CD4-positive, alpha-beta T cell treated with Interleukin-10 for 1 hour (primary cell): ENCODE data around the gene LUC7L2.
"Not testable (repeated sequence)": the region's sequence is repeated elsewhere in the genome, so short reads cannot be mapped to it uniquely, and the experiment has no call there.

Experiments used
- DNase-seq: peaks from one replicate; pipeline ENCODE4 v3.0.0-alpha.2; 2020

Gene LUC7L2

DNA sequence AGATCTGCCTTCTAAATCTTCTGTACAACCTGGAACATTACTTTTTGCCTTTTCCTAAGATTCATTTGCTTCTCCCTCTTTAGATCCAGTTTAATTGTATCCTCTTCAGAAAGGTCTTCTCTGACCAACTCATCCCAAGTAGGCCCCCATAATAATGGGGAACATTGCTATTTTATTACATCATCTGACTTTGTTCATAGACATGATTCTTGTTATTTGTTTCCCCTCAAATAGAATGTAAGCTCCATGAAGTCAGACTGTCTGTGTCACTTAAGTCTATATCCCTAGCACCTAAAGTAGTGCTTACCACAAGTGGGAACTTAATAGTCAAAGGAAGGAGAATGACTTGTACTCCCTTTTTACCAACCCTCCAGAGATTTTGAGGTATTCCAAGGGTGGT is 37.5 kb downstream of the LUC7L2 start:
- no peak for DNase-seq

DNA sequence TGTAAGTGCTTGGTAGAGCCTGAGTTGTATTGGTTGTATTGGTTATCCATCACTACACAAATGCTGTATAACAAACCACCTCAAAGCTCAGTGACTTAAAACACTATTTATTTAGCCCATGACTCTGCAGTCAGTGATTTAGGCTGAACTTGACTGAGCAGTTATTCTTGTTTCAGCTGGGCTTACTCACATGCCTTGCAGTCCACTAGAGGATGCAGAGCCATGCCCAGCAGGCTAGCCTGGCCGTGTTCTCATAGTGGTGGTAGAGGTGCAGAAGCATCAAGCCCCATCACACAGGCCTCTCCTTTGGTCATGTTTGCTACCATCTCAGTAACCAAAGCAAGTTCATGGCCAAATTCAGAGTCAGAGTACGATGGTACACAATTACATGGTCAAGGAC is 43.9 kb downstream of the LUC7L2 start:
- no peak for DNase-seq

DNA sequence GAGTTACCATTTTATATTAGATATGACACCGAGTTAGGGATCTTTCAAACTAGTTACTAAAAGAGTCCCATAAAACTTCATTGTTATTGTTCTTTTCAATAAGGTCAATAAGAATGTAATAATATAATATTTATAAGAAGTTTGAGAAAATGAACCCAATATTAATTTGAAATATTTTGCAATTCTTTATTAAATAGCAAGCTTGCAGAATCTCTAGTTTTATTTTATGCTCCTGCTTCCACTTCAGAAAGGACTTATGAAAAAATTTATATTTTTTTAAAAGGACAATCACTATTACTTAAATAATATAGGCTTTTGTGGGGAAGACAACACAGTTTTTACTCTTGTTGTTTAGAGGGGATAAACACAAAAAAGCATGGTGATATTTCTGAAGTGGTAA is 47.9 kb downstream of the LUC7L2 start:
- DNase-seq: no peak

DNA sequence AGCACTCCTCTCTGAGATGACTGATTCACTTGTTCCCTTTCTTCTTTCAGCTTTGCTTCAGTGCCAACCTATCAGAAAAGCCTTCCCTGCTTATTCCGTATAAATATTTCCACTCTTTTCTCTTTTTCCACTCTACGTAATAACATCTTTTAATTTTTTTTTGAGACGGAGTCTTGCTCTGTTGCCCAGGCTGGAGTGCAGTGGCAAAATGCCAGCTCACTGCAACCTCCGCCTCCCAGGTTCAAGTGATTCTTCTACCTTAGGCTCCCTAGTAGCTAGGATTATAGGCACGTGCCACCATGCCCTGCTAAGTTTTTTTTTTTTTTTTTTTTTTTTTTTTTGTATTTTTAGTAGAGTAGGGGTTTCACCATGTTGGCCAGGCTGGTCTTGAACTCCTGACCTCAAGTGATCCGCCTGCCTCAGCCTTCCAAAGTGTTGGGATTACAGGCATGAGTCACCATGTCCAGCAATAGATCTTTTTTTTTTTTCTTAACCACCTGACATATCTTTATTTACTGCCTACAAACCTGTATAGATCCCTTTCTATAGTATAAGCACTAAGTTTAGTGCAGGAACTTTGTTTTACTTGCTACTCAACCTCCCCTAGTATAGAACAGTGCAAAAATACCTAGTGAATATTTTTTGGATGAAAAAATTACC is 55.2 kb downstream of the LUC7L2 start:
- DNase-seq: not testable (repeated sequence)

DNA sequence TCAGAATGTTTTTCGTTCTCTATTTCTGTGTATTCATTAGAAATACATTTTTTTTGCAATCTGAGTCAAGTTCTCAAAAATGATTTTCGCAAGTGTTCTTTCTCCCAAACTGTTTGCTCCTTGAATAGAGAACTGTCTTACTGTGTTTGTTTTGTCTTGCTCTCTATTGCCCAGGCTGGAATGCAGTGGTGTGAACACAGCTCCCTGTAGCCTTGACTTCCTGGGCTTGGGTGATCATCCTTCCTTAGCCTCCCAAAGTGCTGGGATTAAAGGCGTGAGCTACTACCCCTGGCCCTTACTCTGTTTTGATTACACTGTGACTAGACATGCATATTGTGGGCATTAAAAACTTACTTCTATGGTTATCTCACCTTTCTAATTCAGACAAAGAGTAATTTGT is 56.7 kb downstream of the LUC7L2 start:
- DNase-seq: no peak

DNA sequence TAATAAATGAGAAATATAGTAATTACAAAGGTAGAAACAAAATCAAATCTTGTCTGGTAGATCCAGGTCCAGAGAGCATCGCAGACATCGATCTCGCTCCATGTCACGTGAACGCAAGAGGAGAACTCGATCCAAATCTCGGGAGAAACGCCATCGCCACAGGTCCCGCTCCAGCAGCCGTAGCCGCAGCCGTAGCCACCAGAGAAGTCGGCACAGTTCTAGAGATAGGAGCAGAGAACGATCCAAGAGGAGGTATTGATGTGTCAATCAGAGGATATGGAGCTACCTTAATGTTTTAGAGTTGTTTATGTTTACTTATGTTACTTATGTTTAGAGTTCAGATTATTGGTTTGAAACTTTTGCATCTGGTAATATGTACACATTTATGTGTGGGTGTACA is 57.8 kb downstream of the LUC7L2 start:
- DNase-seq: no peak

DNA sequence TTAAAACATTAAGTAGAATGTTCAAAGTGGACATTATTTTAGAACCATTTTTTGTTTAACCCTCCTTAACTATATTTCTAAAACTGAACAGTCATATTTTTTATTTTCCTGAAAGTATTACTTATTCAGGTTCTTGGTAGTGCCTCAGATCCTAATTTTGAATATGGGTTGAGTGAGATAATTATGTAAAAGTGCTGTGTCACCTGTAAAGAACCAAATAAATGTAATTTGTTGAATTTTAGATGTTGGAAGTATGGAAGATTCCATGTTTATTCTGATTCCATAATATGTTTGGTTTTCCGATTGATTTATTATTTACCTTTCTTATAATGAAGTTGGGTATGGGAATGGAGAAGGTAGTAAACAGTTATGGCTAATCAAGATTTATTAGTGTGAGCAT is 61.4 kb downstream of the LUC7L2 start:
- no peak for DNase-seq

DNA sequence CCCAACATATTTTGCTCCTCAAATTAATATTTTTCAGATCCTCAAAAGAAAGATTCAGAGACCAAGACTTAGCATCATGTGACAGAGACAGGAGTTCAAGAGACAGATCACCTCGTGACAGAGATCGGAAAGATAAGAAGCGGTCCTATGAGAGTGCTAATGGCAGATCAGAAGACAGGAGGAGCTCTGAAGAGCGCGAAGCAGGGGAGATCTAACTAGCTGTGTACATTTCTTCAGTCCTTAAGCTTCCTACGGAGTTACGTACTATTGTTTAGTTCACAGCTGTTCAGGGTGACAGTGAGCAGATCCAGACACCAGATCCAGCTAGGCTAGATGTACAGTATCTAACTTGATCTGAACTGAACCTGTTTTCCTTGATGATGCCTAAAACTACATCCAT is 62.4 kb downstream of the LUC7L2 start:
- no peak for DNase-seq

DNA sequence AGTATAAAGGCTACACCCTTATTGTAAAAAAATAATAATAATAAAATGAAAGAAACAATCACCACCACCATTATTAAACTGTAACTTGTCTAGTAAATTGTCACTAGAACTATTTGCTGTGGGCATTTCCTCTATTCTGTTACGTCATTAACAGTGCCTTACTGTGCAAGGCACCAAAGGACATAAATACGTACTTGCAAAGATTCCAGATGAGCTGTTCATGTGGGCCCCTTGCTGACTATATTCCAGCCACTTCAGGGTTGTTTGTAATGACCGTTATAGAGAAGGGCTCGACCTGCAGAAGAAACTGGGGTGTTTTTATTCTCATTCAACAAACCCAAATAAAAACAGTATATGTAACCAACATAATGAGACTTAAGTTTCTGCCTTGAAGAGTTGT is 63.4 kb downstream of the LUC7L2 start:
- no peak for DNase-seq

DNA sequence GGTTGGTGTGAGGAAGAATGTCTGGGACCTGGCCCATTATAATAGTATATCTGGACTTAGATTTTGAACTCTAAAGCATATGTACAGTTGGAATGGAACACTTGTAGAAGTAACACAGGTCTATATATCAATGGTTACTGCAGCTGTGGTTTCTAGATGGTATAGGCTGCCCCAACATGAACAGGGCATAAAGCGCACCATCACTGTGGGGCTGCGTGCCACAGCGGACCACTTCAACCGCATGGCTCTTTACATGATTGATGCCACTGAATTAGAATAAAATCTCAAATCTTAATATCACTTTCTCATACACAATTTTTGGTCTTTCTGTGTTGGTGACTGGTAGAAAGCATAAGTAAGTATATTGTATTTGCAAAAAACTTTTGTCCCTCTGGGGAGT is 64.3 kb downstream of the LUC7L2 start:
- DNase-seq: no peak

DNA sequence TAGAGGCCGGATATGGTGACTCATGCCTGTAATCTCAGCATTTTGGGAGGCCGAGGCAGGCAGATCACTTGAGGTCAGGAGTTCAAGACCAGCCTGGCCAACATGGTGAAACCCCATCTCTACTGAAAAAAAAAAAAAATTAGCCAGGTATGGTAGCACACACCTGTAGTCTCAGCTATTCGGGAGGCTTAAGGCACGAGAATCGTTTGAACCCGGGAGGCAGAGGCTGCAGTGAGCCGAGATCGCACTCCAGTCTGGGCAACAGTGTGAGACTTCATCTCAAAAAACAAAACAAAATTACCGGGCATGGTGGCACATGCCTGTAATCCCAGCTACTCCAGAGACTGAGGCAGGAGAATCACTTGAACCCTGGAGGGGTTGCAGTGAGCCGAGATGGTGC is 66.0 kb downstream of the LUC7L2 start:
- DNase-seq: not testable (repeated sequence)

DNA sequence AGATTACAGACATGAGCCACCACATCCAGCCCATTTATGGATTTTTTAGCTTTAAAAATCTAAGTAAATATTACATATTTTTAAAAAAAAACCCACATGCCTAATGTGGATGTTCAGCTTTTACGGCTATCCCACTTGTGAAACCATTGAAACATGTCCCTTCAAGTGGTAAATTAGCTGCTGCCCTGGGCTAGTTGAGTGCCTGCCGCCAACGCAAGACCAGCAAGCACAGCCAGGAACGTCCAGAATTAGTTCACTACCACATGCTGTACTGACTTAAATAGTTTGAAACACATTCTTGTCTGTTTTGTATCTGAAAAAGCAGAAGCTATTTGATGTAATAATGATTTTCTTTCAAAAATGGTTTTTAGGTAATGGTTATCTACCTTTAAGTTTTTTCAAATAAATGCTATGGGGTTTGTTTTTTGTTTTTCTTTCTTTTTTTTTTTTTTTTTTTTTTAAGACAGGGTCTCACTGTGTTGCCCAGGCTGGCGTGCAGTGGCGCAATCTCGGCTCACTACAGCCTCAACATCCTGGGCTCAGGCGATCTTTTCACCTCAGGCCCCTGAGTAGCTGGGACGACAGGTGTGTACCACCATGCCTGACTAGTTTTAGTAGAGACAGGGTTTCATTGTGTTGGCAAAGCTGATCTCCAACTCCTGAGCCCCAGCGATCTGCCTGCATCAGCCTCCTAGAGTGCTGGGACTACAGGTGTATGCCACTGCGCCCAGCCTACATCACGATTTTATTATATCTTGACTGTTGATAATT is 66.7 kb downstream of the LUC7L2 start:
- DNase-seq: no peak

DNA sequence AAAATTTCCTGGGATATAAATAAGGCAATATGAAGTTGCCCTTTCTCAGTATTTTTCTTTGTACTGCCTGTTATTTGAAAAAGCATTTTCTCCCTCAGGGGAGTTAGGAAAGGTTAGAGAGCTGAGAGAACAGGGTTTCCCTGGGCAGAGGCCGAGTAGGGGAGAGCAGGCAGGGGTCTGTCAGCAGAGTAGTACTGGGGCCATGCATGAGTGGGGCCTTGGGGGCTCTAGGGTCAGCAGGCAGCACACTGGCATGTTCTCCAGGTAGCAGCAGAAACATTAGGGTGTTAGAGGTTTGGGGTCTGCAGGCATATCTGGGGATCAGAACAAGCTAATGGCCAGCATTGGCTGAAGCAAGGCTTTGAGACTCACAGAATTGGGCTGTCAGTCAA is 67.3 kb downstream of the LUC7L2 start:
- no peak for DNase-seq

DNA sequence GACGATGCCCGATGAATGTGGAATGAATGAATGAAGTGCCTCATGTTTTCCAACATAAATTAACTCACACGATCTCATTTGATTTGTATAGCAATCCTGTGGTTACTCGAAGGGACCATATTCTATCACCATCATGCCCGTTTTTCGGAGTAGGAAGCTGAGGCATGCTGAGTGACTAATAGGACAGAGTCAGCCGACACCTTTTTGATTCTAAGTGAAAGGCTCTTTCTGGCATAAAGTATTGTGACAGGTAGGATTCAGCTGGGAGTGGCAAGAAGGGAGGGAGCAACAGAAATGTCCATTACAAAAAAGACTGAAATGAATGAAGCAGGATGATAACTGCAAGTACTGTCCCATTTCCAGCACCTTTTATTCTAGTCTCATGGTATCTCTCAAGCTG is 68.1 kb downstream of the LUC7L2 start:
- no peak for DNase-seq

DNA sequence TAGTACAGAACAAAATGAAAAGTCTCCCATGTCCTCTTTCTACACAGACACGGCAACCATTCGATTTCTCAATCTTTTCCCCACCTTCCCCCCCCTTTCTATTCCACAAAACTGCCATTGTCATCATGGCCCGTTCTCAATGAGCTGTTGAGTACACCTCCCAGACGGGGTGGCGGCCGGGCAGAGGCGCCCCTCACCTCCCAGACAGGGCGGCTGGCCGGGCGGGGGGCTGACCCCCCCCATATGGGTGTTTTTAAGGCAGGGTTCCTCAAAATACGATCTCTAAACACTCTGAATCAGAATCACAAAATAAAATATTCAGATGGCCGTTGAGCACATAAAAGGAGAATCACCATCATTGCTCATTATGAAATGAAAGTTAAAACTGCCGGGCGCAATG is 70.0 kb downstream of the LUC7L2 start:
- DNase-seq: not testable (repeated sequence)

DNA sequence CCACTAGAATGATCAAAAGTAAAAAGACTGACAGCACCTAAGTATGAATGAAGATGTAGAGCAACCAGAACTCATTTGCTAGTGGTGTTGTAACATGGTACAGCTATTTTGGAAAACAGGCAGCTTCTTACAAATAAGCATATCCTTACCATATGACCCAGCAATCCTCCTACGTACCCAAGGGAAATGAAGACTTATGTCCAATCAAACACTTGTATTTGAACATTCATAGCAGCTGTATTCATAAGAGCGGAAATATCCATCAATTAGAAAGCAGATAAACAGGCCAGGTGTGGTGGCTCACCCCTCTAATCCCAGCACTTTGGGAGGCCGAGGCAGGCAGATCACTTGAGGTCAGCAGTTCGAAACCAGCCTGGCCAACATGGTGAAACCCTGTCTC is 70.7 kb downstream of the LUC7L2 start:
- DNase-seq: no peak

DNA sequence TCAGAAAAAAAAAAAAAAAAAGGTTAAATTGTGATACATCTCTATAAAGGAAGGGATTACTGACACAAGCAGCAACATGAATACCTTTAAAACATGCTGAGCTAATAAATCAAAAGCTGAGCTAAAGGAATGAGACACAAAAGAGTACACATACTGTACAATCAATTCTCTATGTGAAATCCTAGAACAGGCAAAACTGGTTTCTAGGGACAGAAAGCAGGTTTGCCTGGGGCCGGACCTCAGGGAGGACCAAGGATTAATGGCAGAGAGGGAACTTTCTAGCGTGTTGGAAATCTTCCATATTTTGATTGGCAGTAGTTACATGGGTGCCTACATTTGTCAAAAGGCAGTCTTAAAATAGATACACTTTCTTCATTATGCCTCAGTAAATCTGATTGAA is 71.3 kb downstream of the LUC7L2 start:
- no peak for DNase-seq

DNA sequence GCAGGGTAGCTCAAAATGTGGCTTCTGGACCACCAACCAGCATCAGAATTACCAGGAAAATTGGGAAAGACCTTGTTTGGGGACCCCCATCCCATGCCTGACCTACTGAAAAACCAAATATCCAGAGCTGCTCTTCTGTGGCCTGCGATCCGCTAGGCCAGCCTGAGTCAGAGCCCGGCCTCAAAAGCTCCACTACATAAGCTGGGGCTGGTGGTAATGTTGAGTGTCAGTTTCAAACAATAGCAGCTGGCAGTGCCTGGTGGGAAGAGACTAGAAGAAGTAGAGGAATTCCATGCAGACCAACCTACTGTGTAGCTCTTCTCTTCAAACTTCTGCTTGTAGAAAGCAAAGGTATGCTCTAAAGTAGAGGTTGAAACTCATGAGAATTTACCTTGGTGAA is 71.8 kb downstream of the LUC7L2 start:
- no peak for DNase-seq

DNA sequence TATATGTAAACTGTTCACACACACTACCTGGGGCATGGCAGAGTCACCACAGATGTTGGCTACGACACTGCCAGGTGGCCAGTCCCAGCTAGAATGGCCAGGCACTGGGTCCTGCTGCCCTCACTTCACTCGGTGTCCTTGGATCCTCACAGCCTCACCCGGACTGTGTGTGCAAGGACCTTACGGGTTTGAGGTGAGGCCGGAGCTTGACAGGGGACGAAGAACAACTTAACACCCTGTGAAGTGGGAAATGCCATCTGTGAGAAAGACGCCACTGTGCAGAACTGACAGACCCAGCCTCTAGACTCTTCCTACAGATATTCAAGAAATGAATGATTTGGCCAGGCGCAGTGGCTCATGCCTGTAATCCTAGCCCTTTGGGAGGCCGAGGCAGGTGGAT is 77.1 kb downstream of the LUC7L2 start:
- no peak for DNase-seq

DNA sequence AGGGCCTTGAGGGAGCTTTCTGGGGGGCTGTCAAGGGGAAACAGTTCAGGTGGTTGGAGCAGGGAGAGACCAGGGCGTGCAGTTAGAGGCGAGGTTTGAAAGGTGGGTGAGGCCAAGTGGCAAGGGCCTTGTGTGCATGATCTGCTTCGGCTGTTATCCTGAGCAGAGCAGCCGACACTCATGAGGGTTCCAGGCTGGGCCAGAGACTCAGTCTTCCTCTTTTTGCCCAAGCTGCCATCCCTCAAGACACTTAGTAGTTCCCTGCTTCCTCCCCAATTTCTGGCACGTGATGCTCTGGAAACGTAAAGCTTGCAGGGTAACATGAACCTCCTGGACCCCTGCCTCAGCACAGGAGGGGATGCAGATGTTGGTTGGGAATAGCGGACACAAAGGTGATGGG is 79.7 kb downstream of the LUC7L2 start:
- no peak for DNase-seq

DNA sequence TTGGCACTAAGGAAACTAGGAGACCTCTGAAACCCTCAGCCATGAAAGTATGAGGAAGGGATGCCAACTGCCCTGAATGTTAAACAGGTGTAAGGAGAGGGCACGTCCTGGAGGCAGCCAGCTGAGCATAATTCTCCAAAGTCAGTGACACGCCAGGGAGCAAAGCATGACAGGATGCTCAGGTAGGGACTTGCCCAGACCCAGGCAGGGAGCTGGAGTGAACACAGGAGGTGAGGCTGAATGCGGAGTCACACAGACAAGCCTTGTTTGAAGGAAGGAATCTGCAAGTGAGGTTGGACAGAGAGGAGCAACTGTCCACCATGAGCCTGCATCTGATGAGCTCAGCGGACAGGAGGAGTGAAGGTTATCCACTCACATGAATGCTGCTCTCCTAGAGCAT is 82.3 kb downstream of the LUC7L2 start:
- DNase-seq: no peak

DNA sequence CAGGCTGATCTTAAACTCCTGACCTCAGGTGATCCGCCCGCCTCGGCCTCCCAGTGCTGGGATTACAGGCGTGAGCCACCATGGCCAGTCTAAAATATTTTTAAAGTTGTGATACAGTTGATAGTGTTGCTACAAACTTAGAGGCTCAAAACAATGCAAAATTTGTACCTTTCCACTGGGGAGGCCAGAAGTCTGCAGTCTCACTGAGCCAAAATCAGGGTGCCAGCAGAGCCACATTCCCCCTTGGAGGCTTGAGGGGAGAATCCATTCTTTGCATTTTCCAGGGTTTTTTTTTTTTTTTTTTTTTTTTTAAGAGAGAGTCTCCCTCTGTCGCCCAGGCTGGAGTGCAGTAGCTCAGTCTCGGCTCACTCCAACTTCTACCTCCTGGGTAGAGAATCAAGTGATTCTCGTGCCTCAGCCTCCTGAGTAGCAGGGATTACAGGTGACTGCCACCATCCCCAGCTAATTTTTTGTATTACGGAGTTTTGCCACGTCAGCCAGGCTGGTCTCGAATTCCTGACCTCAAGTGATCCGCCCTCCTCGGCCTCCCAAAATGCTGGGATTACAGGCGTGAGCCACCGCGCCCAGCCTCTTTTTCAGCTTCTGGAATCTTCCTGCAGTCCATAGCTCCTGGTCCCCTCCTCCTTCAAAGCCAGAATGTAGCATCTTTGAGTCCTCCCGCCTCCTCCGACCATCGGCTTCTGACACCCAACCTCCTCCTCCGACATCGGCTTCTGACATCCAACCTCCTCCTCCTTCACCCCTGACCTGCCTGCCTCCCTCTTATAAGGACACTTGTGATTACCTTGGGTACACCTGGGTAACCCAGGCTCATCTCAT is 86.6 kb downstream of the LUC7L2 start:
- DNase-seq: no peak

DNA sequence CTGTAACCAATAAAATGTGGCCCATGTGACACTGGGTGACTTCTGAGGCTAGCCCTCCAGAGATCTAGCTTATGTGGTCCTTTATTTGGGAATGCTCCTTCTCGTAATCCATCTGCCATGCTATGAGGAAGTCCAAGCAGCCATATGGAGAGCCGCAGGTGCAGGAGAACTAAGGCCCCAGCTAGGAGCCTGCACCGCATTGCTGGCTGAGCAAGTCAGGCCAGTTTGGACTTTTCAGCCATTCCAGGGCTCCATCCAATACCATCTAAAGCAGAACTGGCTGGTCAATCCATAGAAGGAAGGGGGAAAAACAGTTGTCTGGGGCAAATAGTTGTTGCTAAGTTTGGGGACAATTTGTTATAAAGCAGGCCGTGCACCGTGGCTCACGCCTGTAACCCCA is 91.2 kb downstream of the LUC7L2 start:
- no peak for DNase-seq

DNA sequence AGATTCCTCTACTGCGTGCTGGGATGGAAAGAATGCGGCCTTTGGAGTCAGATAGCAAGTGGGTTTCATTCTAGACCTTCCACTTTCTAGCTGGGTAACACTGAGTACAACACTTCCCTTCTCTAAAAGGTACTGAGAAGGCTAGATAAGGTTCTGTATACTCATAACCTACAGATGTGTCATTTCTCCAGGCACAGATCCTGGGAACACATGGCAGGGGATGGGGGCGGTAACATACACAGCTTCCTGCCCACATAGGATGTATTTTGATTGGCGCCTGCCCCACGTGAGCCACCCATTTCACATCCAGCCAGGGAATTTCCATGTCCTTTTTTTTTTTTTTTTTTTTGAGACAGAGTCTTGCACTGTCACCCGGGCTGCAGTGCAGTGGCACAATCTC is 91.9 kb downstream of the LUC7L2 start:
- no peak for DNase-seq
